HL-60/S4 treated with retinoic acid at 250 ng/mL for 4 days and 3 days (cell line): ENCODE results near the gene MAP3K9.

Source experiments
- in situ Hi-C: fragments of 300-500 bp; cut with MboI; formaldehyde crosslinking; loops from 2 replicates; pipeline ENCODE4 v1.7.0; 2022; ENCODE audit warnings: low sequenced_read_pairs

Gene MAP3K9

GRCh38 chr14:70703621-70704168 lies 105.6 kb downstream of the MAP3K9 start:
- in situ Hi-C loops: loop anchor here (25.0 kb wide), 1 partner anchor 91 kb away; the partner anchor contains the start of gene MED6

GRCh38 chr14:70702161-70702560 lies 107.2 kb downstream of the MAP3K9 start:
- in situ Hi-C loops: loop anchor here (25.0 kb wide), 1 partner anchor 90 kb away; the partner anchor contains the start of gene MED6

DNA sequence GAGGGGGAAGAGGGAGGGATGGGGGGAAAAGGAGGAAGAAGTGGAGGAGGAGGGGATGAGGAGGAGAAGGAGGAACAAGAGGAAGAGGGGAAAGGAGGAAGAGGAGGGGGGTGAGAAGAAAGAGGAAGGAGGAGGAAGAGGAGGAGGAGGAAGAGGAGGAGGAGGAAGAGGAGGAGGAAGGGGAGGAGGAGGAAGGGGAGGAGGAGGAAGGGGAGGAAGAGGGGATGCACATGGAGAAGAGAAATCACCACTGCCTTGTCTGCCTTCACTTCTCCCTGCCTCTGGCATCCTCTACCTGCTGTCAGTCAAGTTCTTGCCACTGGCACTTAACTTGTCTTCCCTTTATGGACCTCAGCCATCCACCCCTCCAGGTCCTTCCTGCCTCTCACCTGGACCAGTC lies 107.7 kb downstream of the MAP3K9 start:
- in situ Hi-C loops: loop anchor here (25.0 kb wide), 1 partner anchor 89 kb away; the partner anchor contains the start of gene MED6

GRCh38 chr14:70700955-70701585 lies 108.2 kb downstream of the MAP3K9 start:
- in situ Hi-C loops: loop anchor here (25.0 kb wide), 1 partner anchor 89 kb away; the partner anchor contains the start of gene MED6

- in situ Hi-C loops: loop anchor here (25.0 kb wide), 1 partner anchor 87 kb away; the partner anchor contains the start of gene MED6
Measured at GRCh38 chr14:70699646-70700045, 109.7 kb downstream of the MAP3K9 start.

DNA sequence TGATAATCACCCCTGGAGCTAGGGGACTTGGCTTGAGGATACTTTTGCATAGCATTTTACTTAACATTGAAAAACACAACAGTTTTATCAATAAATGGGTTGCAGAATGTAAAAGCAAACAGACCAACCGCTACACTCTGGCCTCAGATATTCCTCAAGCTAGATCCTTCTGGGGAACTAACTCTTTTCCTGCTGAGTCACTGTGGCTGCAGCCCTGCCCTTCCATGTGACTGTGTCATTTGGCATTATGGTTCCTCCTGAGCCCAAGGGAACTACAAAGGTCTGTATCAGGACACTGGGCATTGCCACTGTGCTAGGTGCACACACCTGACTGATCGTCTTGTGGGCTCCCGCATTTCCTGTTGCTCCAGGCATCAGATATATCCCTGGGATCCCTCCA lies 111.0 kb downstream of the MAP3K9 start:
- in situ Hi-C loops: no loop called here

GRCh38 chr14:70697701-70698100 lies 111.6 kb downstream of the MAP3K9 start:
- in situ Hi-C loops: no loop called here

DNA sequence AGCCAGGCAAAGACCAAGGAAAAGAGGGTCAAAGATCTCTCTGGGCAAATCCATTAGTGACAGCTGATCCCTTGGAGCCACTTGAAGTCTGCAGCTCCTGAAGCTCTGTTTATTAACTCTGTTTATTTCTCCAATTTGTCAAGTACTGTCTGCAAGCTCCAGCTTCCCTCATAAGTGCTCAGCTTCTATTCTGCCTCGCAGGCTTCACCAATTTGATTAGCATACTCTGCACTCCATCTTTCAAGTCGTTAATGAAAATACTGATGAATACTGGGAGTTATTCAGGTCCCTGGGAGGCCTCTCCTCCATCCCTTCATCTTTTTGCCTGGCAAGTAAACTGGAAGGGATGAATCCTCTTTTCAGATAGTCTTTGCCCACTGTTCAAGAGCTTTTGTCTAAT lies 113.3 kb downstream of the MAP3K9 start:
- in situ Hi-C loops: no loop called here

DNA sequence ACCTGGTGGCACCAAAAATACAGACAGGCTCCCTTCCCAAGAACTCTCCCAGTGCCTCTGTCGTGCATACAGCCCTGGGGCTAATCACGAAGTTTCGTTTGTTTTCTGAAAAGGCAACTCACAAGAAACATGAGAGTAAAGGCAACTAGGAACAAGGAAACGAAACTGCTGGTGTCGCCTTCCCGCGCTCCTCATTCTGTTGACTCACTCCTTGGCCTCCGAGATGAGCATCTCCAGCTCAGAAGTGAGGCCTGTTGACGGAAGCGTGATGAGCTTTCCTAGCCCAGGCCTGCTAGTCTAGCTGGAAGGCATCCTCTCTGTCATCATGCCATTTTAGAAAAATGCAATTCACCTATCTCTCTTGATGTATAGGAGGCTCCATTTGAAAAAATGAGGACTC lies 117.1 kb downstream of the MAP3K9 start:
- in situ Hi-C loops: no loop called here

DNA sequence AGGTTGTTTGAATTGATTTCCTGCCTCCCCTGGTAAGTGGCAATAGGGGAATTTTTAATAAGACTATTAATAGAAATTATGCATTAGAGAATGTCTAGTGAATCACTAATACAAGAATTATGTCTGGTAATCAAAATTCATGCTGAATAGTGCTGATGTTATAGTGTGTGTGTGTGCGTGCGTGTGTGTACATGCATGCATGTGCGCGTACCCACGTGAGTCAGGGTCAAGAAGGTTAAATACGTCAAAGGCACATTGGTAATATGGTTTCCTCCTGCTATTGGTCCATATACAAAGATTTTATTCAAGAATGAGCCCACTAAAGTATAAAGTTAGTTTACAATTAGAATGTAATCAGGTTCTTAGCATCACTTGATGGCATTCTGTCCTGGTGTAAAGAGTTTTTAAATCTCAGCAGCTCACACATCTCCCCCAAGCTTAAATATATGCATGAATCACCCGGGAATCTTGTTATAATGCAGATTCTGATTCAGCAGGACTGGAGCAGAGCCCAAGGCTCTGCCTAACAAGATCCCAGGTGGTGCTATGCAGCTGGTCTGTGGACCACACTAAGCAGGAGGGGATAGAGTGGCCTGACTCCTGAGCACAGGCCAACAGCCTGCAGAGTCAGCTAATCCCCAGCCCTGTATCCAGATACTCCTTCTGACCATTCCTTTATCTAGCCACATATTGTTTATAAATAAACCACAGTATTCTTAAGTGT lies 123.7 kb downstream of the MAP3K9 start:
- in situ Hi-C loops: no loop called here

DNA sequence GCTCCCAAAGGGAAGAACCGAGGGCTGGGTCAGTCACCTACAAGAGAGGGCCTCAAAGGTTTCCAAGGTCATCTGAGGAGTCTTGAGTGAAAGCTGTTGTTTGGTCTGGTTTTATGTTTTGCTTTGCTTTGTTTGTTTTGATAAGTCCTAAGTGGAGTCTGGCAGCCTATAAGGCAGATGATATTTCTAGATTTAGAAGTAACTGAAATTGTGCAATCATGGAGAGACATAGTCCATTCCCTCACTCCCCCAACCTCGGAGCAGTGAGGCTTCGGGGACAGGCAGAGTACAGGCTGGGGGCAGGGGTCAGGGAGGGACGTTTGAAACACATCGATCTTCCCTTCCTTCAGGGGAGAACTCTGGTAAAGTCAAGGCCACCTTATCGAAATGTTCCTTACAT lies 125.3 kb downstream of the MAP3K9 start:
- in situ Hi-C loops: no loop called here

DNA sequence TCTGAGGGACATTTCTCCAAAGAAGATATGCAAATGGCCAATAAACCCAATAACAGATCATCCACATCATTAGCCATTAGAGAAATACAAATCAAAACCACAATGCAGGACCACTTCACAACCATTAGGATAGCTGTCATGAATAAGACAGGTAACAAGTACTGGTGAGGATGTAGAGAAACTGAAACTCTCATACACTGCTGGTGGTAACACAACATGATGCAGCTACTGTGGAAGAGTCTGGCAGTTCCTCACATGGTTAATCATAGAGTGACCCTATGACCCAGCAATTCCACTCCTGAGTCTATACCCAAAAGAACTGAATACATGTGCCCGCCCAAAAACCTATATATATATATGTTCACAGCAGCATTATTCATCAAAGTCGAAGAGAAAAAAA lies 128.6 kb downstream of the MAP3K9 start:
- in situ Hi-C loops: no loop called here

DNA sequence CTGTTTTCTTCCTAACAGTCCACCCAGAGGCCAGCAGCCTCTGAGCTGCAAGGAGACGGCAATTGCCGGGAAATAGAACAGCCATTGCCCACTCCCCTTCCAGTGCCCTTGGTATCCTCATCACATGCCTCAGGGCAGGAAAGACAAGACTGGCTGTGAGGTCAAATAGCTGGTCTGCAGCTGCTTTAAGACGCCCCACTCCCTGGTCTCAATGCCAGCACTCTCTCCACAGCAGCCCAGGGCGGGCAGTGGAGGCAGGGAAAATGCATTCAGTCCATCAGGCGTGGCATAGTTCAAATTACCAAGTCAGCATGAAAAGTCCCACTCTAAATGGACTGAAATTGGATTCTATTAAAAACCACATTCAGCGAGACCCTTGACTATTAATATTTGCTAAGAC lies 132.0 kb downstream of the MAP3K9 start:
- in situ Hi-C loops: no loop called here
